ENCODE measurements around the gene FNDC8. TPM values are rescaled to one million over a fixed set of nuclear protein-coding genes. Genes with fewer than 3 reads are reported as not detected.

FNDC8 gene
- total RNA-seq, 1 experiment from 2014 or later = not detected

GRCh38 chr17:35146214-35146833 is 24.9 kb downstream of the FNDC8 start (continued):
- TF ChIP-seq HMGA2 (CRISPR knock-in tag; IDR thresholded peaks at IDR 0.05) (no peak), KAT7 (CRISPR knock-in tag; IDR thresholded peaks at IDR 0.05; ENCODE audit: borderline replicate concordance) (no peak), ZBTB43 (CRISPR knock-in tag; IDR thresholded peaks at IDR 0.05) (no peak), PRDM15 (CRISPR knock-in tag; IDR thresholded peaks at IDR 0.05) (no peak)
- TF ChIP-seq, protein P1, sequence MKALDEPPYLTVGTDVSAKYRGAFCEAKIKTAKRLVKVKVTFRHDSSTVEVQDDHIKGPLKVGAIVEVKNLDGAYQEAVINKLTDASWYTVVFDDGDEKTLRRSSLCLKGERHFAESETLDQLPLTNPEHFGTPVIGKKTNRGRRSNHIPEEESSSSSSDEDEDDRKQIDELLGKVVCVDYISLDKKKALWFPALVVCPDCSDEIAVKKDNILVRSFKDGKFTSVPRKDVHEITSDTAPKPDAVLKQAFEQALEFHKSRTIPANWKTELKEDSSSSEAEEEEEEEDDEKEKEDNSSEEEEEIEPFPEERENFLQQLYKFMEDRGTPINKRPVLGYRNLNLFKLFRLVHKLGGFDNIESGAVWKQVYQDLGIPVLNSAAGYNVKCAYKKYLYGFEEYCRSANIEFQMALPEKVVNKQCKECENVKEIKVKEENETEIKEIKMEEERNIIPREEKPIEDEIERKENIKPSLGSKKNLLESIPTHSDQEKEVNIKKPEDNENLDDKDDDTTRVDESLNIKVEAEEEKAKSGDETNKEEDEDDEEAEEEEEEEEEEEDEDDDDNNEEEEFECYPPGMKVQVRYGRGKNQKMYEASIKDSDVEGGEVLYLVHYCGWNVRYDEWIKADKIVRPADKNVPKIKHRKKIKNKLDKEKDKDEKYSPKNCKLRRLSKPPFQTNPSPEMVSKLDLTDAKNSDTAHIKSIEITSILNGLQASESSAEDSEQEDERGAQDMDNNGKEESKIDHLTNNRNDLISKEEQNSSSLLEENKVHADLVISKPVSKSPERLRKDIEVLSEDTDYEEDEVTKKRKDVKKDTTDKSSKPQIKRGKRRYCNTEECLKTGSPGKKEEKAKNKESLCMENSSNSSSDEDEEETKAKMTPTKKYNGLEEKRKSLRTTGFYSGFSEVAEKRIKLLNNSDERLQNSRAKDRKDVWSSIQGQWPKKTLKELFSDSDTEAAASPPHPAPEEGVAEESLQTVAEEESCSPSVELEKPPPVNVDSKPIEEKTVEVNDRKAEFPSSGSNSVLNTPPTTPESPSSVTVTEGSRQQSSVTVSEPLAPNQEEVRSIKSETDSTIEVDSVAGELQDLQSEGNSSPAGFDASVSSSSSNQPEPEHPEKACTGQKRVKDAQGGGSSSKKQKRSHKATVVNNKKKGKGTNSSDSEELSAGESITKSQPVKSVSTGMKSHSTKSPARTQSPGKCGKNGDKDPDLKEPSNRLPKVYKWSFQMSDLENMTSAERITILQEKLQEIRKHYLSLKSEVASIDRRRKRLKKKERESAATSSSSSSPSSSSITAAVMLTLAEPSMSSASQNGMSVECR (CRISPR knock-in tag; IDR thresholded peaks at IDR 0.05; ENCODE audit: borderline replicate concordance) = no peak

- Mint-ChIP-seq H3K4me3 (no peak within 1 kb of the TSS), H3K36me3 (no peaks in the 10 kb centered on the region), H3K4me1 (peaks cover 16% of the 10 kb centered on the region), H3K27me3 (ENCODE audit: low read depth) (peaks cover 2% of the 10 kb centered on the region), H3K27ac (no peak within 1 kb of the TSS), H3K9me3 (no peaks in the 10 kb centered on the region)
- no peak for DNase-seq (ENCODE audit: low spot score)
- CTCF ChIA-PET = interaction anchor here (1.3 to 2.5 kb wide), 3 partner anchors 95 to 392 kb away, joined by 5 to 9 read pairs (median 6); partner anchors contain the start of gene SLFN5
- ATAC-seq = no peak
- POLR2A ChIA-PET = no interaction called here
- TF ChIP-seq FOXP1 (CRISPR knock-in tag; IDR thresholded peaks at IDR 0.05; ENCODE audit: borderline replicate concordance) (no peak), ZNF219 (CRISPR knock-in tag; IDR thresholded peaks at IDR 0.05; ENCODE audit: borderline replicate concordance) (no peak), PREB (CRISPR knock-in tag; IDR thresholded peaks at IDR 0.05; ENCODE audit: borderline replicate concordance) (no peak), ATF2 (CRISPR knock-in tag; IDR thresholded peaks at IDR 0.05; ENCODE audit: borderline replicate concordance, low read depth) (no peak), ZNF317 (CRISPR knock-in tag; IDR thresholded peaks at IDR 0.05; ENCODE audit: borderline replicate concordance, low read depth) (no peak), FOXK1 (CRISPR knock-in tag; IDR thresholded peaks at IDR 0.05) (no peak), ZNF532 (CRISPR knock-in tag; IDR thresholded peaks at IDR 0.05; ENCODE audit: borderline replicate concordance) (no peak), OVOL2 (CRISPR knock-in tag; IDR thresholded peaks at IDR 0.05; ENCODE audit: borderline replicate concordance) (no peak), ATF1 (CRISPR knock-in tag; IDR thresholded peaks at IDR 0.05) (no peak)
- TF ChIP-seq, protein P2, sequence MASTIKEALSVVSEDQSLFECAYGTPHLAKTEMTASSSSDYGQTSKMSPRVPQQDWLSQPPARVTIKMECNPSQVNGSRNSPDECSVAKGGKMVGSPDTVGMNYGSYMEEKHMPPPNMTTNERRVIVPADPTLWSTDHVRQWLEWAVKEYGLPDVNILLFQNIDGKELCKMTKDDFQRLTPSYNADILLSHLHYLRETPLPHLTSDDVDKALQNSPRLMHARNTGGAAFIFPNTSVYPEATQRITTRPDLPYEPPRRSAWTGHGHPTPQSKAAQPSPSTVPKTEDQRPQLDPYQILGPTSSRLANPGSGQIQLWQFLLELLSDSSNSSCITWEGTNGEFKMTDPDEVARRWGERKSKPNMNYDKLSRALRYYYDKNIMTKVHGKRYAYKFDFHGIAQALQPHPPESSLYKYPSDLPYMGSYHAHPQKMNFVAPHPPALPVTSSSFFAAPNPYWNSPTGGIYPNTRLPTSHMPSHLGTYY (CRISPR knock-in tag; IDR thresholded peaks at IDR 0.05) = no peak
- TF ChIP-seq, protein P3, sequence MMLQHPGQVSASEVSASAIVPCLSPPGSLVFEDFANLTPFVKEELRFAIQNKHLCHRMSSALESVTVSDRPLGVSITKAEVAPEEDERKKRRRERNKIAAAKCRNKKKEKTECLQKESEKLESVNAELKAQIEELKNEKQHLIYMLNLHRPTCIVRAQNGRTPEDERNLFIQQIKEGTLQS (CRISPR knock-in tag; conservative IDR thresholded peaks at IDR 0.05) = no peak
These were observed 26.0 kb downstream of the FNDC8 start, which contains the start of gene UNC45B for GRCh38 chr17:35147375-35147905. TSS of gene UNC45B (plus strand) at chr17:35147817. CDS start at chr17:35148264, 447 bp downstream.
